CD8-positive, alpha-beta memory T cell (primary cell): ENCODE results near the gene TSPAN9. TPM values are rescaled to one million over a fixed set of nuclear protein-coding genes. Genes with fewer than 3 reads are reported as not detected.

Experiments
- CTCF ChIA-PET: fragments of 350-600 bp; sonication (Branson Sonifier 250); formaldehyde crosslinking; loops from one replicate; lab custom pipeline; 2021; ENCODE audit warnings: antibody characterized with exemption; lab: Charles Lee
- POLR2A ChIA-PET: fragments of 350-600 bp; sonication (Branson Sonifier 250); formaldehyde crosslinking; loops from one replicate; lab custom pipeline; 2021; ENCODE audit warnings: antibody characterized with exemption; lab: Charles Lee
- DNase-seq, 5 donors: peaks; one replicate each; pipeline versions ENCODE4 v3.0.0 to v3.0.0-alpha.2; 2020 to 2022; ENCODE audit warnings: mixed read lengths in 1 of 5
- H3K27ac ChIP-seq: one replicate; pipeline ENCODE4 v1.7.0; 2013; ENCODE audit warnings: low read depth, mild to moderate bottlenecking, low read length, moderate library complexity
- H3K27me3 ChIP-seq: 2 replicates; pipeline ENCODE4 v1.7.0; 2013; ENCODE audit warnings: low read length, mild to moderate bottlenecking; ENCODE audit not compliant: insufficient read depth, poor library complexity, severe bottlenecking
- H3K36me3 ChIP-seq: 2 replicates; pipeline ENCODE4 v1.7.0; 2013; ENCODE audit warnings: mild to moderate bottlenecking, low read length, moderate library complexity; ENCODE audit not compliant: insufficient read depth
- H3K4me1 ChIP-seq: 2 replicates; pipeline ENCODE4 v1.7.0; 2013; ENCODE audit warnings: mild to moderate bottlenecking, low read length, moderate library complexity; ENCODE audit not compliant: insufficient read depth
- H3K4me3 ChIP-seq: 2 replicates; pipeline ENCODE4 v1.7.0; 2013; ENCODE audit warnings: mild to moderate bottlenecking, low read length
- H3K9me3 ChIP-seq: 2 replicates; pipeline ENCODE4 v1.7.0; 2013; ENCODE audit warnings: mild to moderate bottlenecking, low read length
- H3K27ac Mint-ChIP-seq, 8 donors: one replicate each; pipeline ENCODE4 v1.8.0; 2020 to 2021; ENCODE audit warnings: mixed read lengths in 8 of 8, mild to moderate bottlenecking in 6 of 8, inconsistent platforms in 3 of 8, moderate library complexity in 3 of 8
- H3K27me3 Mint-ChIP-seq, 2 donors: one replicate each; pipeline ENCODE4 v1.8.0; 2020 to 2021; ENCODE audit warnings: mixed read lengths in 2 of 2, mild to moderate bottlenecking in 1 of 2, moderate library complexity in 1 of 2
- H3K36me3 Mint-ChIP-seq, 3 donors: one replicate each; pipeline ENCODE4 v1.8.0; 2020 to 2021; ENCODE audit warnings: mixed read lengths in 3 of 3, inconsistent platforms in 1 of 3, mild to moderate bottlenecking in 1 of 3
- H3K4me1 Mint-ChIP-seq, 3 donors: one replicate each; pipeline ENCODE4 v1.8.0; 2020 to 2021; ENCODE audit warnings: mixed read lengths in 3 of 3, inconsistent platforms in 1 of 3, mild to moderate bottlenecking in 1 of 3
- H3K4me3 Mint-ChIP-seq, 7 donors: one replicate each; pipeline ENCODE4 v1.8.0; 2020 to 2021; ENCODE audit warnings: mixed read lengths in 7 of 7, mild to moderate bottlenecking in 6 of 7, moderate library complexity in 4 of 7, inconsistent platforms in 2 of 7
- H3K9me3 Mint-ChIP-seq, 5 donors: one replicate each; pipeline ENCODE4 v1.8.0; 2020 to 2022; ENCODE audit warnings: mixed read lengths in 5 of 5, mild to moderate bottlenecking in 3 of 5, moderate library complexity in 2 of 5, inconsistent platforms in 1 of 5
- polyA plus RNA-seq: library from polyadenylated mRNA; unstranded; fragments of 300-500 nt; fragmentation: Illumina TruSeq; gene quantifications from one replicate; pipeline ENCODE4 v1.2.3, GENCODE V29; 2021
- total RNA-seq, 2 experiments: library from RNA; stranded (reverse); gene quantifications; one replicate each; pipeline ENCODE4 v1.2.3, GENCODE V29; 2021

Gene TSPAN9
- total and polyA plus RNA-seq, 3 experiments from 2014 or later: 0.33 to 0.79 TPM; not detected in 1

GRCh38 chr12:3250034-3250433, 172.9 kb downstream of the TSPAN9 start:
- Histone ChIP-seq H3K4me3 (no peak overlapping the region), H3K27me3 (peaks cover 9% of the 10 kb centered on the region), H3K9me3 (no peaks in the 10 kb centered on the region), H3K4me1 (no peaks in the 10 kb centered on the region), H3K27ac (no peak overlapping the region), H3K36me3 (no peaks in the 10 kb centered on the region)
- no peak overlapping the region for H3K4me3 Mint-ChIP-seq
- no peaks in the 10 kb centered on the region for H3K36me3 Mint-ChIP-seq
- H3K9me3 Mint-ChIP-seq: peaks cover 0 to 2% (median 0%) of the 10 kb centered on the region in 5 donors
- DNase-seq: no peak
- POLR2A ChIA-PET: no interaction called here
- CTCF ChIA-PET: no interaction called here
- H3K27me3 Mint-ChIP-seq: peaks cover 8 to 15% of the 10 kb centered on the region in 2 donors
- H3K4me1 Mint-ChIP-seq: peaks cover 4 to 11% (median 5%) of the 10 kb centered on the region in 3 donors
- no peak overlapping the region for H3K27ac Mint-ChIP-seq

GRCh38 chr12:3250576-3250975, 173.4 kb downstream of the TSPAN9 start:
- CTCF ChIA-PET: no interaction called here
- no peak overlapping the region for H3K4me3 Mint-ChIP-seq

DNA sequence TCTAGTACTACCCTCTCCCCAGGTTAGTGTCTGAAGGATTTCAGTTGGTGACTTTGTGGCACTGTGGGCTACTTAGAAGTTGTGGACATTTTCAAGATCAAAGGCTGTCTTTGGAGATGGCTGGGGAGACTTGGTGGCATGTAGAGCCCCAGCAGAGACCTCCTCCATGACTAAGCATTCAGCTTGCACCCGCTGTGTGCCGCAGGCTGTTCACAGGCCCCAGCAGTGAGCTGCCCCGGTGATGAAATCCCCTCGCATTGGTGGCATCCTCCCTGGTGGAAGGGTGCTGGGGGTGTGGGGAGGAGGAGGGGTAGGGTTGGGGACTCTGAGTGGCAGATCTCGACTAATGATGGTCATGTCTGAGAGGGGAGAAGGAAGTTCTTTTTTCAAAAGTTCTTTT, 173.9 kb downstream of the TSPAN9 start:
- Mint-ChIP-seq H3K27me3 (peaks cover 8 to 15% of the 10 kb centered on the region in 2 donors), H3K36me3 (no peaks in the 10 kb centered on the region), H3K4me1 (peaks cover 4 to 11% (median 5%) of the 10 kb centered on the region in 3 donors), H3K9me3 (peaks cover 0 to 2% (median 0%) of the 10 kb centered on the region in 5 donors), H3K4me3 (no peak overlapping the region), H3K27ac (no peak overlapping the region)
- DNase-seq: no peak
- no peaks in the 10 kb centered on the region for H3K36me3 ChIP-seq
- peaks cover 9% of the 10 kb centered on the region for H3K27me3 ChIP-seq
- no peaks in the 10 kb centered on the region for H3K4me1 ChIP-seq
- POLR2A ChIA-PET: no interaction called here
- CTCF ChIA-PET: no interaction called here
- no peak overlapping the region for H3K27ac ChIP-seq
- no peak overlapping the region for H3K4me3 ChIP-seq
- H3K9me3 ChIP-seq: no peaks in the 10 kb centered on the region

More at GRCh38 chr12:3250576-3250975, 173.4 kb downstream of the TSPAN9 start:
- H3K4me3 ChIP-seq: no peak overlapping the region
- no peaks in the 10 kb centered on the region for H3K9me3 ChIP-seq
- no peaks in the 10 kb centered on the region for H3K4me1 ChIP-seq
- POLR2A ChIA-PET: no interaction called here
- peaks cover 9% of the 10 kb centered on the region for H3K27me3 ChIP-seq
- no peak overlapping the region for H3K27ac ChIP-seq
- Mint-ChIP-seq H3K36me3 (no peaks in the 10 kb centered on the region), H3K27me3 (peaks cover 8 to 15% of the 10 kb centered on the region in 2 donors), H3K9me3 (peaks cover 0 to 2% (median 0%) of the 10 kb centered on the region in 5 donors), H3K4me1 (peaks cover 4 to 11% (median 5%) of the 10 kb centered on the region in 3 donors), H3K27ac (no peak overlapping the region)
- no peak for DNase-seq
- H3K36me3 ChIP-seq: no peaks in the 10 kb centered on the region

DNA sequence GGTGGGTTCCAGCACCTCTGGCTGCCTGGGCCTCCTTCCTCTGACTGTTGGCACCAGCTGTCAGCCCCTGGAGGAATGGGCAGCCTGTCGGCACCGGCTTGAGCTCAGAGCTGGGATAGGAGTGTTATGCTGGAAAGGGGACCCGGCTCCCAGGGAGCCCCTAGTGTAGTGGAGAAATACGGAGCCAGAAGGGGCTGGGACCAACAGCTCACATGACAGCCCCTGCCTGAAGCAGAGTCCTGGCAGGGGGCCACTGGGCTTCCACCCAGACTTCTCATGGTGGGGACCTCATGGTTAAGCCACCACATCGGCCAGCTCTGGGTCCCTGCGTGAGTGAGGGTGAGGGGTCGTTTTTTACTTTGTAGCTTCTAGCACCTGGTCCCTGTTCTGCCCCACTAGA, 174.5 kb downstream of the TSPAN9 start:
- peaks cover 9 to 15% of the 10 kb centered on the region in 2 donors for H3K27me3 Mint-ChIP-seq
- Histone ChIP-seq H3K27ac (no peak overlapping the region), H3K4me1 (no peaks in the 10 kb centered on the region), H3K4me3 (no peak overlapping the region), H3K36me3 (no peaks in the 10 kb centered on the region), H3K9me3 (no peaks in the 10 kb centered on the region), H3K27me3 (peaks cover 9% of the 10 kb centered on the region)
- no peaks in the 10 kb centered on the region for H3K36me3 Mint-ChIP-seq
- H3K4me1 Mint-ChIP-seq: peaks cover 4 to 11% (median 5%) of the 10 kb centered on the region in 3 donors
- H3K4me3 Mint-ChIP-seq: no peak overlapping the region
- DNase-seq: no peak
- ChIA-PET CTCF (no interaction called here), POLR2A (no interaction called here)
- H3K27ac Mint-ChIP-seq: no peak overlapping the region
- H3K9me3 Mint-ChIP-seq: no peaks in the 10 kb centered on the region

GRCh38 chr12:3252450-3252891, 175.3 kb downstream of the TSPAN9 start:
- H3K36me3 Mint-ChIP-seq: no peaks in the 10 kb centered on the region
- Histone ChIP-seq H3K27me3 (peaks cover 9% of the 10 kb centered on the region), H3K4me1 (no peaks in the 10 kb centered on the region), H3K36me3 (no peaks in the 10 kb centered on the region), H3K9me3 (no peaks in the 10 kb centered on the region), H3K27ac (no peak overlapping the region), H3K4me3 (no peak overlapping the region)
- no peak for DNase-seq
- H3K4me3 Mint-ChIP-seq: no peak overlapping the region
- POLR2A ChIA-PET: no interaction called here
- H3K4me1 Mint-ChIP-seq: peaks cover 4 to 11% (median 5%) of the 10 kb centered on the region in 3 donors
- CTCF ChIA-PET: no interaction called here
- H3K9me3 Mint-ChIP-seq: no peaks in the 10 kb centered on the region
- H3K27ac Mint-ChIP-seq: no peak overlapping the region
- peaks cover 9 to 15% of the 10 kb centered on the region in 2 donors for H3K27me3 Mint-ChIP-seq

- no peaks in the 10 kb centered on the region for H3K9me3 Mint-ChIP-seq
- no peak overlapping the region for H3K4me3 Mint-ChIP-seq
- H3K27ac ChIP-seq: no peak overlapping the region
- POLR2A ChIA-PET: no interaction called here
- peaks cover 9% of the 10 kb centered on the region for H3K27me3 ChIP-seq
- H3K4me3 ChIP-seq: no peak overlapping the region
- peaks cover 6 to 15% of the 10 kb centered on the region in 2 donors for H3K27me3 Mint-ChIP-seq
- H3K4me1 Mint-ChIP-seq: peaks cover 4 to 11% (median 5%) of the 10 kb centered on the region in 3 donors
- DNase-seq: no peak
- peak overlapping the region in 1 of 8 donors; percentile 36 for H3K27ac Mint-ChIP-seq
- CTCF ChIA-PET: no interaction called here
- H3K4me1 ChIP-seq: no peaks in the 10 kb centered on the region
- no peaks in the 10 kb centered on the region for H3K36me3 ChIP-seq
- H3K9me3 ChIP-seq: no peaks in the 10 kb centered on the region
- H3K36me3 Mint-ChIP-seq: no peaks in the 10 kb centered on the region
Observed at GRCh38 chr12:3253682-3254275, 176.6 kb downstream of the TSPAN9 start.

DNA sequence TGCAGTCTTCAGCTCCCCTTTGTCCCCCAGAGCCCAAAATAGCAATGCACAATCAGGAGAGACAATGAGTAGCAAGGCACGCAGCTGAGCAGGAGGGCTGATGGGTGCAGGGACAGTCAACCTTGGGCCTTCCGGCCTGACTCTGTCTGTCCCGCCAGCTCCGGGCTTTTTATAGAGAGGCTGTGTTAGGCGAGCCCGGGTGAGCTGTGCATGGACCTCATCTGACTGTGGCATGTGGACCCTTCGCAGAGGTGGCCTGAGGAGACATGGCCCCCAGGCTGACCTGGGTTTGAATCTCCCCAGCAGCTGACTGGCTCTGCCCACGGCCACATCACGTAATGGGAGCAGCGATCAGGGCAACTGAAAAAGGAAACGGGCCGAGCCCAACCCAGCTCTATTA, 177.9 kb downstream of the TSPAN9 start:
- H3K36me3 ChIP-seq: no peaks in the 10 kb centered on the region
- no peaks in the 10 kb centered on the region for H3K9me3 ChIP-seq
- Mint-ChIP-seq H3K4me1 (peaks cover 0 to 4% (median 0%) of the 10 kb centered on the region in 3 donors), H3K4me3 (no peak overlapping the region), H3K27ac (no peak overlapping the region), H3K27me3 (peaks cover 5 to 19% of the 10 kb centered on the region in 2 donors), H3K36me3 (no peaks in the 10 kb centered on the region), H3K9me3 (no peaks in the 10 kb centered on the region)
- POLR2A ChIA-PET: no interaction called here
- DNase-seq: no peak
- H3K27me3 ChIP-seq: no peaks in the 10 kb centered on the region
- H3K27ac ChIP-seq: no peak overlapping the region
- CTCF ChIA-PET: interaction anchor here (1.5 kb wide), 1 partner anchor 20 kb away, joined by 4 read pairs; no protein-coding TSS in a partner anchor
- no peaks in the 10 kb centered on the region for H3K4me1 ChIP-seq
- no peak overlapping the region for H3K4me3 ChIP-seq

GRCh38 chr12:3256103-3256631, 179.0 kb downstream of the TSPAN9 start:
- Mint-ChIP-seq H3K4me3 (no peak overlapping the region), H3K4me1 (no peaks in the 10 kb centered on the region), H3K27ac (peak overlapping the region in 1 of 8 donors; percentile 68), H3K27me3 (peaks cover 3 to 10% of the 10 kb centered on the region in 2 donors), H3K9me3 (no peaks in the 10 kb centered on the region), H3K36me3 (no peaks in the 10 kb centered on the region)
- H3K36me3 ChIP-seq: no peaks in the 10 kb centered on the region
- no peaks in the 10 kb centered on the region for H3K4me1 ChIP-seq
- no peak overlapping the region for H3K27ac ChIP-seq
- CTCF ChIA-PET: no interaction called here
- H3K4me3 ChIP-seq: no peak overlapping the region
- no peak for DNase-seq
- H3K9me3 ChIP-seq: no peaks in the 10 kb centered on the region
- POLR2A ChIA-PET: no interaction called here
- no peaks in the 10 kb centered on the region for H3K27me3 ChIP-seq
